GM10847 (cell line): Measurements from ENCODE around the gene ATP8B2.

Source experiments
- POLR2A ChIP-seq: IDR thresholded peaks from 2 replicates; pipeline ENCODE4 v1.6.1; 2011; ENCODE audit not compliant: insufficient read length; ENCODE audit errors: extremely low read depth

The ATP8B2 gene

GRCh38 chr1:154371436-154371835 is 46.1 kb downstream of the ATP8B2 start:
- no peak for TF ChIP-seq POLR2A

GRCh38 chr1:154379301-154379700 is 54.0 kb downstream of the ATP8B2 start:
- TF ChIP-seq POLR2A = no peak

GRCh38 chr1:154384650-154385489 is 59.5 kb downstream of the ATP8B2 start:
- no peak for TF ChIP-seq POLR2A

DNA sequence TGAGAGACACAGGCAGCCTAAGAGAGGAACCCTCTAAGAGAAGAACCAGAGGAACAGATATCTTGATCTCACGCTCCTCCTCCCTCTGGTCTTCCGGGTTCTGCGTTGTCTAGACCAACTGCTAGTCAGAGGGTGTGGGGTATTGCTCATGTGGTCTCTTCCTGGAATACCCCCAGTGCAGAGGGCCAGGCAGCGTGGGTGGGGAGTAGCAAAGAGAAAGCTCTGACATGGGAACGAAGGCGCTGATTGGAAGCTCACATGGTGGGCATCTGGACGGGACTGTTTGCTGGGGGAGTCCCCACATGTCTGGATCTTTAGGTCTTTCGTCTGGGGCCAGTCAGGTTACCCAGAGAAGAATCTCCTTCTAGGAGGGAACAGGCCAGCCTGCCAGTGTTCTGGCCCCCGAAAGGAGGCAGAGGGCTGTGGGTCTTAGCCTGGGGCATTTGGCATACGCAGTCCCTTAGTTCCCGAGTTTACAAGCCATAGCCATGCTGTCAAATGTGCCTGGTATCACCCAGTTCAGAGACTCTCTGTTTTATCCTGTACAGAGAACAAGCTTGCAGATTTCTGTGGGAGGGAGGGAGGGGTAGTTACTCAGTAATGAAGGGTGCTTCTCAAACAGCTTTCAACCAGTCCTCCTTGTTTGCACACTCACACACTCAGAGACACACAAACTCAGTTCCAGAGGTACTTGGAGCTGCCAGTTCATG is 61.5 kb downstream of the ATP8B2 start:
- TF ChIP-seq POLR2A = no peak

- no peak for TF ChIP-seq POLR2A
These were observed 65.9 kb downstream of the ATP8B2 start for GRCh38 chr1:154391086-154391770.

DNA sequence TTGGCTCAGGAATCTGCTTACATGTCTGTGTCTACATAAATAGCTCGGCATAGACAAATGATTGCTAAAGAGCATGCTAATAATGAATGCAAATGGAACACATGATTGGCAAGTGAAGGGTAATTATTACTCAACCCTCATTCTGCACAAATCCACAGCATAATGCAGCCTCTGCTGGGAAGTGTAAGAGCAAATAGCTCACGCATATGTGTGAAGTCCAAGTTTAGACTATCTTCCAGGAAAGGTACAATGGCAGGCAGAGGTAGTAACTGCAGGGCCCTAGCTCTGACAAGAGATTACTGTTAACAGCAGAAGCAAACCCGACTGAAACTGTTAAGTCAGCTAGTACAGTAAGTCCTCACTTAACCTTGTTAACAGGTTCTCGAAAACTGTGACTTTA is 72.8 kb downstream of the ATP8B2 start:
- no peak for TF ChIP-seq POLR2A

DNA sequence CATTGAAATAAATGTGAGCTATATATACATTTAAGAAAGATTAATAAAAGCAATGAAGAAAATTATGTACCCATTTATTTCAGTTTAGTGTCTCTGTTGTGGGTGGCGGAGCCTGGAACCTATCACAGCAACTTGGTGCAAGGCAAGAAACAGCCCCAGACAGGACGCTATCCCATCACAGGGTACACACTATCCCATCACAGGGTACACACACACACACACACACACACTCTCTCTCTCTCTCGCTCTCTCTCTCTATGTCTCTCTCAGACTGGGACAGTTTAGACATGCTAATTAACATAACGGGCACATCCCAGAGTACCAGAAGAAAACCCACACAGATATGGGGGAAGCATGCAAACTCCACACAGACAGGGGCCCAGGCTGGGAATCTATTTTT is 73.4 kb downstream of the ATP8B2 start:
- TF ChIP-seq POLR2A = no peak

GRCh38 chr1:154400381-154400801 is 75.1 kb downstream of the ATP8B2 start:
- no peak for TF ChIP-seq POLR2A
